Stomach (tissue), 4 donors: ENCODE results near the gene SLC25A26.

Experiments used
- CTCF ChIP-seq, 7 experiments: fragments of 450-650 bp in 4 of 7; fragments of 200-600 bp in 3 of 7; sonication (generic) in 3 of 7; IDR thresholded peaks; one replicate each; pipeline ENCODE4 v1.5.1; 2016 to 2019; ENCODE audit warnings: antibody characterized with exemption in 7 of 7, control low read depth in 2 of 7, mild to moderate bottlenecking in 1 of 7
- POLR2A ChIP-seq, 4 donors: fragments of 450-650 bp; IDR thresholded peaks; one replicate each; pipeline ENCODE4 v1.6.1; 2016; ENCODE audit warnings: antibody characterized with exemption in 4 of 4, control low read depth in 2 of 4, mild to moderate bottlenecking in 1 of 4, moderate library complexity in 1 of 4
- POLR2AphosphoS5 ChIP-seq, 3 donors: sonication (generic); formaldehyde crosslinking; IDR thresholded peaks; one replicate each; pipeline ENCODE4 v1.6.1; 2016; ENCODE audit warnings: antibody characterized with exemption in 3 of 3

DNA sequence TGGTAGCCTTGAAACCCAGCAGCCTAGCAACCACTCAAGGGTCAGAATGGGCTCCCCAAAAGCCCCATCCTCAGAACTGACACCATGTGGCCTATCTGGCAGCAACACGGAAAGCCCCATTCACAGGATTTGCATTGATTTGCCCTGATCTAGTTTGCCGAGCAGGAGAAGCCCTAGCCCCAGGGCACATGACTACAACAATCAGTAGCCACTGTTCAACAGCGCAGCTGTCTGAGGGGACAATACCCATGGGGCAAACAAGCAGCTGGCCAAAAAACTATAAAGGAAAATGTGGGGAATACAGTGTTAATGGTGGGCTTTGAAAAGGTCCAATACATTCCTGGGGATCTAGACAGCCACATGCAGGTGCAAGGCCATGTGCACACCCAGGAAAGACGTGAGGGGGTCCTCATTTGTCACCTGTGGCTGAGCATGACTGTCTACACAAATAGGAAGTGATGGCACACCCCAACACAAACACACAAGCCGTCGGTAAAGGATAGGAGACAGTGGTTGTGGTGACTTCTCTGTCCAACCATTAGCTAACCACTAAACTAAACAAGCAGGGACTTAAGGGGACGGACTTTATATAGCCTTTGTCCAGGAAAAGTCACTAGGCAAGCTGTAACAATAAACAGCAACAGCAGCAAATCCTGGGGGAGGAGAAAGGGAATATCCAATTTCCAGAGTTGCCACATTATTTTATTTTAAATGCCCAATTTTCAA lies 166.3 kb downstream of the SLC25A26 start:
- no peak for TF ChIP-seq CTCF (IDR thresholded peaks at IDR 0.05)
- no peak for TF ChIP-seq POLR2A (IDR thresholded peaks at IDR 0.05)
- TF ChIP-seq POLR2AphosphoS5 (IDR thresholded peaks at IDR 0.05): no peak
